HG02938 (cell line): ENCODE measurements around the gene TMEM132C.

Experiments
- ATAC-seq: cut with Tn5 transposase; IDR thresholded peaks from one replicate; pipeline ENCODE4 v1.9.1; 2021; ENCODE audit warnings: mild to moderate bottlenecking, moderate library complexity; ENCODE audit not compliant: unreplicated experiment

The TMEM132C gene

GRCh38 chr12:128543971-128544370 lies 277.0 kb downstream of the TMEM132C start:
- no peak for ATAC-seq

GRCh38 chr12:128548949-128549348 lies 282.0 kb downstream of the TMEM132C start:
- no peak for ATAC-seq

- no peak for ATAC-seq
Observed at GRCh38 chr12:128549601-128550218, 282.7 kb downstream of the TMEM132C start.

- ATAC-seq: no peak
Observed at GRCh38 chr12:128551266-128551665, 284.3 kb downstream of the TMEM132C start.

GRCh38 chr12:128554546-128555304 lies 287.8 kb downstream of the TMEM132C start:
- ATAC-seq: no peak

GRCh38 chr12:128557231-128557630 lies 290.3 kb downstream of the TMEM132C start:
- no peak for ATAC-seq

- no peak for ATAC-seq
Observed at GRCh38 chr12:128564956-128565355, 298.0 kb downstream of the TMEM132C start.

- no peak for ATAC-seq
Observed at GRCh38 chr12:128567730-128568129, 300.8 kb downstream of the TMEM132C start.

- ATAC-seq: peak; percentile 80
Observed at GRCh38 chr12:128570191-128571065, 303.5 kb downstream of the TMEM132C start.

GRCh38 chr12:128571906-128572810 lies 305.2 kb downstream of the TMEM132C start:
- no peak for ATAC-seq

GRCh38 chr12:128573907-128574306 lies 306.9 kb downstream of the TMEM132C start:
- no peak for ATAC-seq

- no peak for ATAC-seq
Observed at GRCh38 chr12:128578045-128578444, 311.1 kb downstream of the TMEM132C start.

- no peak for ATAC-seq
Observed at GRCh38 chr12:128581321-128581761, 314.4 kb downstream of the TMEM132C start.

- ATAC-seq: no peak
Observed at GRCh38 chr12:128583453-128583852, 316.5 kb downstream of the TMEM132C start.

GRCh38 chr12:128586451-128587029 lies 319.6 kb downstream of the TMEM132C start:
- no peak for ATAC-seq

GRCh38 chr12:128587918-128588317 lies 320.9 kb downstream of the TMEM132C start:
- ATAC-seq: no peak

- ATAC-seq: no peak
Observed at GRCh38 chr12:128592220-128592744, 325.3 kb downstream of the TMEM132C start.

- ATAC-seq: no peak
Observed at GRCh38 chr12:128594521-128594920, 327.6 kb downstream of the TMEM132C start.

- ATAC-seq: no peak
Observed at GRCh38 chr12:128595609-128596008, 328.6 kb downstream of the TMEM132C start.

GRCh38 chr12:128600886-128601285 lies 333.9 kb downstream of the TMEM132C start:
- no peak for ATAC-seq
